Gastrocnemius medialis (tissue), 4 donors: ENCODE results near the gene METTL16. TPM values are rescaled to one million over a fixed set of nuclear protein-coding genes. Genes with fewer than 3 reads are reported as not detected.

Source experiments
- ATAC-seq, 2 donors: fragments of 150-250 bp; one replicate each; pipeline ENCODE4 v1.9.1; 2016
- DNase-seq, 2 donors: peaks; one replicate each; pipeline ENCODE4 v3.0.0-alpha.2; 2019
- H3K27ac ChIP-seq, 4 donors: fragments of 200-600 bp; sonication (generic); 1 replicate in 1 of 4; 2 replicates in 3 of 4; pipeline ENCODE4 v1.5.1; 2016 to 2018; ENCODE audit warnings: mild to moderate bottlenecking in 2 of 4, moderate library complexity in 1 of 4
- H3K27me3 ChIP-seq, 3 donors: fragments of 200-600 bp; sonication (generic) in 2 of 3; 1 replicate in 1 of 3; 2 replicates in 2 of 3; pipeline versions ENCODE4 v1.5.1 to v1.6.0; 2016 to 2019; ENCODE audit warnings: mild to moderate bottlenecking in 1 of 3, moderate library complexity in 1 of 3
- H3K36me3 ChIP-seq, 2 donors: fragments of 200-600 bp; sonication (generic) in 1 of 2; one replicate each; pipeline ENCODE4 v1.5.1; 2017 to 2018
- H3K4me1 ChIP-seq, 2 donors: fragments of 200-600 bp; sonication (generic) in 1 of 2; one replicate each; pipeline ENCODE4 v1.5.1; 2016 to 2017; ENCODE audit warnings: mild to moderate bottlenecking in 2 of 2
- H3K4me3 ChIP-seq, 4 donors: fragments of 200-600 bp; sonication (generic) in 3 of 4; 1 replicate in 1 of 4; 2 replicates in 3 of 4; pipeline ENCODE4 v1.5.1; 2016 to 2019; ENCODE audit warnings: mild to moderate bottlenecking in 2 of 4
- H3K9me3 ChIP-seq, 3 donors: fragments of 200-600 bp; sonication (generic) in 2 of 3; 1 replicate in 1 of 3; 2 replicates in 2 of 3; pipeline ENCODE4 v1.5.1; 2016 to 2019
- POLR2A ChIP-seq, 2 donors: fragments of 450-650 bp; IDR thresholded peaks; one replicate each; pipeline ENCODE4 v1.6.1; 2017; ENCODE audit warnings: antibody characterized with exemption in 2 of 2, mild to moderate bottlenecking in 2 of 2, moderate library complexity in 2 of 2
- in situ Hi-C, 4 donors: fragments of 200-750 bp; cut with MboI; loops; one replicate each; pipeline versions ENCODE4 v1.15.0 to v1.8.0; 2017; ENCODE audit warnings: low sequenced_read_pairs in 4 of 4
- intact Hi-C: fragments of 100-400 bp; cut with DNase I; formaldehyde crosslinking; loops from one replicate; pipeline ENCODE4 v1.15.1; 2023; ENCODE audit warnings: low total_unique reads
- total RNA-seq, 4 donors: library from RNA; depleted of rRNA; stranded (reverse); fragments of >200 nt; gene quantifications; one replicate each; pipeline versions ENCODE4 v1.1.0 to v1.2.3, GENCODE V29; 2016
- TF ChIP-seq, protein P1 (sequence below), 5 experiments: fragments of 450-650 bp in 3 of 5; fragments of 200-600 bp in 2 of 5; sonication (generic) in 2 of 5; IDR thresholded peaks in 4 of 5; conservative IDR thresholded peaks in 1 of 5; 1 replicate in 4 of 5; 2 replicates in 1 of 5; pipeline ENCODE4 v1.5.1; 2016 to 2019; ENCODE audit warnings: antibody characterized with exemption in 5 of 5, mild to moderate bottlenecking in 3 of 5, moderate library complexity in 3 of 5

Gene METTL16
- total RNA-seq, 4 donors from 2014 or later, result 18.2 to 59.7 (median 25.4) TPM

DNA sequence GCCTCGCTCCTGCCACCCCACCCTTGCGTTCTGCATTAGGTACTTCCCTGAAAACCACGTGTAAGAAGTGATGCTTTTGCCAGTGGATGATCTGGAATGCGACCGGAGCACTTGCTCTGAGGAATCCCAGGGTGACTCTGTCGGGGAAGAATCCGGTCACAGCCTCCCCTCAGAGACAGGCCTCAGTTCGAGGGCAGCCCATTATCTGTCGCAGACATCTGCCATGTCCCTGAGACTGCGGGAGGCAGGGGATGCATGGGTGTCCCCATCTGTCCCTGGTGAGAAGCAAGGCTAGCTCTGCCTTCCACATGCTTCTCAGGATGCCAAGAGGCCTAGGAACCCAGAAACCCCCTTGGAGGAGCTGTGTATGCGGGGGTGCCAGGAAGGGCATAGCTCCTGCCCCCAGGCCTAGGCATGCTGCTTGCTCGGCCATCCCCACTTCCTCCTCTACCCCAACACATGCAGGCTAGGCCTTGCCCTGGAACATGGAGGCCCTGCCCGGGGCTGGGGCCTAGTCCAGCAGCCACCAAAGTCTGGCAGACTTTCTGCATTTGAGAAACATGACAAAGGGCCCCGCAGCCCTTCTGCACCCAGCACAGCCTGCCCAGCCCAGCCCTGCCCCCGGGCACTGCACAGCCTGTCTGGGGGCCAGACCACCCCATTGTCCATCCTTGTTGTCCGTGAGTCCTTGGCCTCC is 131.3 kb downstream of the METTL16 start:
- no peaks in the 10 kb centered on the region for H3K9me3 ChIP-seq
- TF ChIP-seq POLR2A (IDR thresholded peaks at IDR 0.05), result no peak
- TF ChIP-seq, protein P1, sequence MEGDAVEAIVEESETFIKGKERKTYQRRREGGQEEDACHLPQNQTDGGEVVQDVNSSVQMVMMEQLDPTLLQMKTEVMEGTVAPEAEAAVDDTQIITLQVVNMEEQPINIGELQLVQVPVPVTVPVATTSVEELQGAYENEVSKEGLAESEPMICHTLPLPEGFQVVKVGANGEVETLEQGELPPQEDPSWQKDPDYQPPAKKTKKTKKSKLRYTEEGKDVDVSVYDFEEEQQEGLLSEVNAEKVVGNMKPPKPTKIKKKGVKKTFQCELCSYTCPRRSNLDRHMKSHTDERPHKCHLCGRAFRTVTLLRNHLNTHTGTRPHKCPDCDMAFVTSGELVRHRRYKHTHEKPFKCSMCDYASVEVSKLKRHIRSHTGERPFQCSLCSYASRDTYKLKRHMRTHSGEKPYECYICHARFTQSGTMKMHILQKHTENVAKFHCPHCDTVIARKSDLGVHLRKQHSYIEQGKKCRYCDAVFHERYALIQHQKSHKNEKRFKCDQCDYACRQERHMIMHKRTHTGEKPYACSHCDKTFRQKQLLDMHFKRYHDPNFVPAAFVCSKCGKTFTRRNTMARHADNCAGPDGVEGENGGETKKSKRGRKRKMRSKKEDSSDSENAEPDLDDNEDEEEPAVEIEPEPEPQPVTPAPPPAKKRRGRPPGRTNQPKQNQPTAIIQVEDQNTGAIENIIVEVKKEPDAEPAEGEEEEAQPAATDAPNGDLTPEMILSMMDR (IDR thresholded peaks at IDR 0.05 in 4 of 5, conservative IDR thresholded peaks at IDR 0.05 in 1 of 5), result no peak
- intact Hi-C loops (loop anchor here (5.0 kb wide), 1 partner anchor 327 kb away; no protein-coding TSS in a partner anchor), in situ Hi-C loops (loop anchor here in 1 of 4 donors (5.0 kb wide), 1 partner anchor 37 kb away; no protein-coding TSS in a partner anchor)
- H3K36me3 ChIP-seq, result peaks cover 0 to 19% of the 10 kb centered on the region in 2 donors
- no peak for ATAC-seq
- no peak for DNase-seq
- H3K27me3 ChIP-seq, result no peaks in the 10 kb centered on the region
- peaks cover 24 to 31% of the 10 kb centered on the region in 2 donors for H3K4me1 ChIP-seq
- no peak overlapping the region for H3K27ac ChIP-seq
- H3K4me3 ChIP-seq, result no peak overlapping the region

DNA sequence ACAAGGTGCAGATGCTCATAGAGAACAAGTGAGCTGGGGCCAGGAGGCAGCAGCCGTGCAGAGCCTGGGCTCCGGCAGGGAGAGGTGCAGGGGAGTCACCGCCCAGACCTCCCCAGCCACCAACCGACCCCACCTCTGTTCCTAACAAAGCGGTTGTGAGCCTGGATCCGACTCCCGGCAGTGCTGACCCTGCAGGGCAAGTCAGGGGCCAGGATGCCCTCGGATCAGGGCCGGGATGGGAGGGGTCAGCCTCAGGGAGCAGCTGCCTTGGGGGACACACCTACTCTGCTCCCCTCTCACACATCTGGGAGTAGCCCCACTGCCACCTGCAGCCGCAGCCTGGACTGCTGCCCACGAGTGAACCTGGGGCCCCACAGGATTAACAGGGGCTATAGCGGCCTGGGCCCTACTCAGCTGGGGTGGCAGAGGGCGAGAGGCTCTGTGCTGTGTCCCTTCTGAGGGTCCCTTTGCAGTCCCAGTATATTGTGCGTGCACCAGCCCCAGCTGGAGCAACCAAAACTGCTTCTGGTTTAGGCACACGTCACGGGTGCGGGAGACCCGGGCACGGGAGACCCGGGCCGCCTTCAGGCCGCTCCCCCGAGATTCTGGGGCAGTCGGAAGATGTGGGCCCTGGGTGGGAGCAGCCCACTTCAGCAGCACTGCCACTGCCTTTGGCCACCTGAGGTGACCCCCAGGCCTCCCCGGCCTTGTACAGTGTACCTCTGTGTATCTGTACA is 132.0 kb downstream of the METTL16 start:
- in situ Hi-C loops, result loop anchor here (5.0 kb wide), 3 partner anchors 33 to 48 kb away; no protein-coding TSS in a partner anchor
- H3K27ac ChIP-seq, result no peak overlapping the region

DNA sequence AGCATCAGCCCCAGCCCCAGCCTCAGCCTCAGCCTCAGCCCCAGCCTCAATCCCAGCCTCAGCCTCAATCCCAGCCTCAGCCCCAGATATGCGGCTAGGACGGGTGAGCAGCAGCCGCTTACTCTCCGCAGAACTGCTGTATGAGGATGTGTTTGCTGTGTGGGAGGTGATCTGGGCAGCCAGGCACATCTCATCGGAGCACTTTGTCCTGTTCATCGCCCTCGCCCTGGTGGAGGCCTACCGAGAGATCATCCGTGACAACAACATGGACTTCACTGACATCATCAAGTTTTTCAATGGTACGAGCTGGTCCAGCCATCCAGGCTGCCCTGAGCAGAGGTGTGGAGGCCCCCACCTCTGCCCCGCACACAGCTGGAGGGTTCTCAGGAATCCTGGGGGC is 132.8 kb downstream of the METTL16 start:
- no peak for ATAC-seq
- in situ Hi-C loops, result loop anchor here in 3 of 4 donors (5.0 kb wide), 3 partner anchors 33 to 48 kb away; no protein-coding TSS in a partner anchor
- intact Hi-C loops, result no loop called here
- DNase-seq, result no peak
- Histone ChIP-seq H3K4me1 (peaks cover 11 to 21% of the 10 kb centered on the region in 2 donors), H3K36me3 (peaks cover 0 to 19% of the 10 kb centered on the region in 2 donors), H3K27me3 (no peaks in the 10 kb centered on the region), H3K9me3 (no peaks in the 10 kb centered on the region), H3K27ac (no peak overlapping the region), H3K4me3 (no peak overlapping the region)
- TF ChIP-seq, protein P1 (IDR thresholded peaks at IDR 0.05 in 4 of 5, conservative IDR thresholded peaks at IDR 0.05 in 1 of 5), result no peak
- TF ChIP-seq POLR2A (IDR thresholded peaks at IDR 0.05), result no peak

More for the DNA sequence above, 132.0 kb downstream of the METTL16 start:
- Histone ChIP-seq H3K9me3 (no peaks in the 10 kb centered on the region), H3K4me3 (no peak overlapping the region), H3K36me3 (peaks cover 0 to 19% of the 10 kb centered on the region in 2 donors), H3K4me1 (peaks cover 19 to 29% of the 10 kb centered on the region in 2 donors), H3K27me3 (no peaks in the 10 kb centered on the region)
- intact Hi-C loops, result loop anchor here (5.0 kb wide), 1 partner anchor 328 kb away; no protein-coding TSS in a partner anchor
- no peak for TF ChIP-seq POLR2A (IDR thresholded peaks at IDR 0.05)
- TF ChIP-seq, protein P1 (IDR thresholded peaks at IDR 0.05 in 4 of 5, conservative IDR thresholded peaks at IDR 0.05 in 1 of 5), result no peak
- DNase-seq (no peak), ATAC-seq (no peak)

DNA sequence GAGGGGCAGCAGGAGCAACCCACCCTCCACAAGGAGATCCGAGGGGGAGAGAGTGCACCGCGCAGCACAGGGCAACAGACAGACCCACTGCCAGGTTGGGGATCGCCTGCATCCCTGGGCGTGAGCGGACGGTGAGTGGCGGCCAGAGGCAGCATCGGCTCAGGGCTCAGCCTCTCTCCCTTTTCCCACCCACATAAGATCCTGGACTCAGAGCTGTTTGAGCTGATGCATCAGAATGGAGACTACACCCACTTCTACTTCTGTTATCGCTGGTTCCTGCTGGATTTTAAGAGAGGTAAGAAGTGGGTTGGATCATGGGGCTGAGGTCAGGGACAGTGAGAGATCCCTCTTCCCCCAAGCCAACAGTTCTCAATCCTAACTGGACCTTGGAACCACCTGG is 134.0 kb downstream of the METTL16 start:
- no peak for ATAC-seq
- no peaks in the 10 kb centered on the region for H3K27me3 ChIP-seq
- TF ChIP-seq POLR2A (IDR thresholded peaks at IDR 0.05), result no peak
- TF ChIP-seq, protein P1 (IDR thresholded peaks at IDR 0.05 in 4 of 5, conservative IDR thresholded peaks at IDR 0.05 in 1 of 5), result no peak
- DNase-seq, result no peak
- H3K4me1 ChIP-seq, result peaks cover under 1 to 10% of the 10 kb centered on the region in 2 donors
- no peak overlapping the region for H3K27ac ChIP-seq
- peaks cover 0 to 29% of the 10 kb centered on the region in 2 donors for H3K36me3 ChIP-seq
- in situ Hi-C loops, result loop anchor here in 3 of 4 donors (5.0 kb wide), 3 partner anchors 35 to 50 kb away; no protein-coding TSS in a partner anchor
- no peaks in the 10 kb centered on the region for H3K9me3 ChIP-seq
- intact Hi-C loops, result no loop called here
- H3K4me3 ChIP-seq, result no peak overlapping the region
